Measurements from ENCODE around the gene VPS72.

GRCh38 chr1:151176514-151177045 lies 13.4 kb downstream of the VPS72 start:
- TF ChIP-seq GATA3 (IDR thresholded peaks at IDR 0.05; ENCODE audit: low read depth, low read length) (no peak), GATA2 (IDR thresholded peaks at IDR 0.05; ENCODE audit: low read depth, low read length) (no peak)
